NCI-H2196 treated with DMSO at 0.1 percent for 48 hours (cell line): Measurements from ENCODE around the gene AKT2.

Source experiments
- DNase-seq: peaks from one replicate; lab custom pipeline; 2025; ENCODE audit not compliant: unreplicated experiment; lab: John Stamatoyannopoulos, UW

Gene AKT2

GRCh38 chr19:40302224-40303011 lies 17.3 kb upstream of the AKT2 start:
- no peak for DNase-seq

GRCh38 chr19:40300668-40301067 lies 15.5 kb upstream of the AKT2 start:
- DNase-seq, result no peak

GRCh38 chr19:40298026-40298425 lies 12.9 kb upstream of the AKT2 start:
- no peak for DNase-seq

- no peak for DNase-seq
Measured at GRCh38 chr19:40294560-40294959, 9.4 kb upstream of the AKT2 start.

GRCh38 chr19:40286971-40287421 lies 1.9 kb upstream of the AKT2 start:
- no peak for DNase-seq

- DNase-seq, result no peak
Measured at GRCh38 chr19:40286235-40286970, 1.3 kb upstream of the AKT2 start.

- peak; percentile 100 for DNase-seq
Measured at GRCh38 chr19:40285353-40286234, 449 bp upstream of the AKT2 start.

GRCh38 chr19:40284251-40284500 lies 969 bp downstream of the AKT2 start:
- DNase-seq, result no peak

- DNase-seq, result no peak
Measured at GRCh38 chr19:40283414-40284250, 1.5 kb downstream of the AKT2 start.

GRCh38 chr19:40282920-40283319 lies 2.2 kb downstream of the AKT2 start:
- DNase-seq, result no peak

GRCh38 chr19:40282209-40282580 lies 3.0 kb downstream of the AKT2 start:
- DNase-seq, result no peak

GRCh38 chr19:40281381-40282208 lies 3.5 kb downstream of the AKT2 start:
- no peak for DNase-seq

GRCh38 chr19:40280608-40281221 lies 4.4 kb downstream of the AKT2 start:
- peak; percentile 68 for DNase-seq

- DNase-seq, result no peak
Measured at GRCh38 chr19:40279761-40280607, 5.2 kb downstream of the AKT2 start.

- no peak for DNase-seq
Measured at GRCh38 chr19:40279120-40279551, 6.0 kb downstream of the AKT2 start.

- no peak for DNase-seq
Measured at GRCh38 chr19:40278361-40279035, 6.6 kb downstream of the AKT2 start.

- DNase-seq, result no peak
Measured at GRCh38 chr19:40277356-40278059, 7.6 kb downstream of the AKT2 start.
